Superior temporal gyrus (tissue), 1 donor: ENCODE data around the gene SDE2.
"Not testable (repeated sequence)": the region's sequence is repeated elsewhere in the genome, so short reads cannot be mapped to it uniquely, and the experiment has no call there.

Source experiments
- DNase-seq: peaks from one replicate; pipeline ENCODE4 v3.0.0-alpha.2; 2016; ENCODE audit errors: extremely low spot score

The SDE2 gene

GRCh38 chr1:225999227-225999911 lies at the start of gene SDE2:
TSS of gene SDE2 (minus strand) at chr1:225999343. CDS start at chr1:225999312, 31 bp downstream.
- peak; percentile 98 for DNase-seq

GRCh38 chr1:226048886-226049285 lies 49.7 kb upstream of the SDE2 start:
- DNase-seq, result no peak

GRCh38 chr1:226047495-226047894 lies 48.4 kb upstream of the SDE2 start:
- no peak for DNase-seq

GRCh38 chr1:226046240-226046639 lies 47.1 kb upstream of the SDE2 start:
- DNase-seq, result no peak

GRCh38 chr1:226044514-226045101 lies 45.5 kb upstream of the SDE2 start:
- no peak for DNase-seq

GRCh38 chr1:226041419-226041818 lies 42.3 kb upstream of the SDE2 start:
- DNase-seq, result no peak

GRCh38 chr1:226038661-226039060 lies 39.5 kb upstream of the SDE2 start:
- DNase-seq, result no peak

- DNase-seq, result no peak
Measured at GRCh38 chr1:226035915-226036314, 36.8 kb upstream of the SDE2 start.

GRCh38 chr1:226034482-226034881 lies 35.3 kb upstream of the SDE2 start:
- peak; percentile 68 for DNase-seq

GRCh38 chr1:226033991-226034390 lies 34.8 kb upstream of the SDE2 start:
- no peak for DNase-seq

- no peak for DNase-seq
Measured at GRCh38 chr1:226033582-226033981, 34.4 kb upstream of the SDE2 start.

GRCh38 chr1:226029568-226030225 lies 30.6 kb upstream of the SDE2 start:
- no peak for DNase-seq

GRCh38 chr1:226029093-226029496 lies 30.0 kb upstream of the SDE2 start:
- DNase-seq, result no peak

- no peak for DNase-seq
Measured at GRCh38 chr1:226027538-226028217, 28.5 kb upstream of the SDE2 start.

- DNase-seq, result no peak
Measured at GRCh38 chr1:226026833-226027232, 27.7 kb upstream of the SDE2 start.

GRCh38 chr1:226023735-226024134 lies 24.6 kb upstream of the SDE2 start:
- no peak for DNase-seq

GRCh38 chr1:226021801-226022200 lies 22.7 kb upstream of the SDE2 start:
- no peak for DNase-seq

GRCh38 chr1:226021401-226021800 lies 22.3 kb upstream of the SDE2 start:
- no peak for DNase-seq

- no peak for DNase-seq
Measured at GRCh38 chr1:226019572-226019971, 20.4 kb upstream of the SDE2 start.

- no peak for DNase-seq
Measured at GRCh38 chr1:226017070-226017469, 17.9 kb upstream of the SDE2 start.

GRCh38 chr1:226009650-226010044 lies 10.5 kb upstream of the SDE2 start:
- no peak for DNase-seq

GRCh38 chr1:226007126-226007892 lies 8.2 kb upstream of the SDE2 start:
- not testable (repeated sequence) for DNase-seq
